Liver (tissue), 9 donors: ENCODE results near the gene OPN1MW3. TPM values are rescaled to one million over a fixed set of nuclear protein-coding genes. Genes with fewer than 3 reads are reported as not detected.

Experiments used
- DNase-seq: peaks from one replicate; pipeline ENCODE4 v3.0.0-alpha.2; 2017; ENCODE audit warnings: low spot score
- H3K27ac ChIP-seq, 2 donors: one replicate each; pipeline ENCODE4 v1.7.0; 2013; ENCODE audit warnings: inconsistent platforms in 2 of 2, low read length in 2 of 2, control low read depth in 1 of 2, low read depth in 1 of 2, mild to moderate bottlenecking in 1 of 2
- H3K27me3 ChIP-seq, 4 donors: one replicate each; pipeline versions ENCODE4 v1.6.1 to v1.7.0; 2013; ENCODE audit warnings: low read length in 3 of 4, inconsistent platforms in 1 of 4, mild to moderate bottlenecking in 1 of 4, moderate library complexity in 1 of 4; ENCODE audit not compliant: control insufficient read depth in 4 of 4, insufficient read depth in 4 of 4
- H3K36me3 ChIP-seq, 4 donors: one replicate each; pipeline versions ENCODE4 v1.6.1 to v1.7.0; 2013; ENCODE audit warnings: low read length in 3 of 4, mild to moderate bottlenecking in 3 of 4, low read depth in 1 of 4, moderate library complexity in 1 of 4; ENCODE audit not compliant: control insufficient read depth in 4 of 4, insufficient read depth in 3 of 4
- H3K4me1 ChIP-seq, 4 donors: one replicate each; pipeline versions ENCODE4 v1.6.1 to v1.7.0; 2013; ENCODE audit warnings: low read length in 3 of 4, mild to moderate bottlenecking in 3 of 4, moderate library complexity in 1 of 4; ENCODE audit not compliant: control insufficient read depth in 4 of 4, insufficient read depth in 4 of 4
- H3K4me3 ChIP-seq, 3 donors: one replicate each; pipeline versions ENCODE4 v1.6.1 to v1.7.0; 2013; ENCODE audit warnings: low read length in 3 of 3, control low read depth in 1 of 3, low read depth in 1 of 3, mild to moderate bottlenecking in 1 of 3
- H3K9ac ChIP-seq, 2 donors: one replicate each; pipeline ENCODE4 v1.7.0; 2013; ENCODE audit warnings: low read length in 2 of 2, mild to moderate bottlenecking in 2 of 2, moderate library complexity in 2 of 2, control low read depth in 1 of 2, low read depth in 1 of 2
- H3K9me3 ChIP-seq, 4 donors: one replicate each; pipeline versions ENCODE4 v1.6.1 to v1.7.0; 2013; ENCODE audit warnings: low read length in 3 of 4; ENCODE audit not compliant: control insufficient read depth in 4 of 4
- EGR1 ChIP-seq, 2 donors: IDR thresholded peaks; 2 replicates each; pipeline ENCODE4 v1.6.1; 2016 to 2018; ENCODE audit warnings: antibody characterized with exemption in 2 of 2, low read depth in 2 of 2
- FOXA1 ChIP-seq: IDR thresholded peaks from 2 replicates; pipeline ENCODE4 v1.6.1; 2016; ENCODE audit warnings: antibody characterized with exemption
- FOXA2 ChIP-seq: IDR thresholded peaks from 2 replicates; pipeline ENCODE4 v1.6.1; 2016; ENCODE audit warnings: antibody characterized with exemption
- GABPA ChIP-seq, 2 donors: IDR thresholded peaks in 1 of 2; conservative IDR thresholded peaks in 1 of 2; 2 replicates each; pipeline ENCODE4 v1.6.1; 2016; ENCODE audit warnings: antibody characterized with exemption in 2 of 2, mild to moderate bottlenecking in 1 of 2, moderate library complexity in 1 of 2
- HNF4A ChIP-seq, 2 donors: conservative IDR thresholded peaks; 2 replicates each; pipeline ENCODE4 v1.6.1; 2016; ENCODE audit warnings: antibody characterized with exemption in 2 of 2, mild to moderate bottlenecking in 2 of 2
- HNF4G ChIP-seq: IDR thresholded peaks from 2 replicates; pipeline ENCODE4 v1.6.1; 2016; ENCODE audit warnings: antibody characterized with exemption
- JUND ChIP-seq, 2 donors: IDR thresholded peaks; 2 replicates each; pipeline ENCODE4 v1.6.1; 2016; ENCODE audit warnings: antibody characterized with exemption in 2 of 2
- MAX ChIP-seq: IDR thresholded peaks from 2 replicates; pipeline ENCODE4 v1.6.1; 2016; ENCODE audit warnings: antibody characterized with exemption
- NR2F2 ChIP-seq: IDR thresholded peaks from 2 replicates; pipeline ENCODE4 v1.6.1; 2016; ENCODE audit warnings: antibody characterized with exemption
- RAD21 ChIP-seq, 2 donors: IDR thresholded peaks; 2 replicates each; pipeline ENCODE4 v1.6.1; 2016; ENCODE audit warnings: antibody characterized with exemption in 2 of 2, mild to moderate bottlenecking in 2 of 2
- REST ChIP-seq: IDR thresholded peaks from 2 replicates; pipeline ENCODE4 v1.6.1; 2016; ENCODE audit warnings: antibody characterized with exemption, mild to moderate bottlenecking
- RXRA ChIP-seq, 2 donors: IDR thresholded peaks; 2 replicates each; pipeline ENCODE4 v1.6.1; 2017 to 2018; ENCODE audit warnings: antibody characterized with exemption in 2 of 2, mild to moderate bottlenecking in 1 of 2
- SP1 ChIP-seq: IDR thresholded peaks from 2 replicates; pipeline ENCODE4 v1.6.1; 2018; ENCODE audit warnings: antibody characterized with exemption, mild to moderate bottlenecking
- TAF1 ChIP-seq: conservative IDR thresholded peaks from 2 replicates; pipeline ENCODE4 v1.6.1; 2016; ENCODE audit warnings: antibody characterized with exemption, mild to moderate bottlenecking
- YY1 ChIP-seq: IDR thresholded peaks from 2 replicates; pipeline ENCODE4 v1.6.1; 2016; ENCODE audit warnings: antibody characterized with exemption, mild to moderate bottlenecking
- ZBTB33 ChIP-seq: IDR thresholded peaks from 2 replicates; pipeline ENCODE4 v1.6.1; 2016; ENCODE audit warnings: antibody characterized with exemption
- WGBS: extraction: QIAGEN DNeasy Blood & Tissue Kit; methylation state at CpG from one replicate; pipeline ENCODE4 v1.1.7; 2013; 5-methylcytosine and 5-hydroxymethylcytosine counted together
- polyA plus RNA-seq, 2 donors: library from polyadenylated mRNA; stranded (reverse) in 1 of 2; unstranded in 1 of 2; fragments of 200-250 nt in 1 of 2; fragments of >200 nt in 1 of 2; fragmentation: Nextera tagmentation in 1 of 2; extraction: Ambion mirVana in 1 of 2; gene quantifications; one replicate each; pipeline versions ENCODE4 v1.2.1 to v1.2.3, GENCODE V29; 2013 to 2015
- total RNA-seq, 2 donors: library from RNA; depleted of rRNA; stranded (reverse); fragments of >200 nt; gene quantifications; one replicate each; pipeline ENCODE4 v1.2.3, GENCODE V29; 2014
- TF ChIP-seq, protein P1 (sequence below): IDR thresholded peaks from 2 replicates; pipeline ENCODE4 v1.6.1; 2016; ENCODE audit warnings: antibody characterized with exemption
- TF ChIP-seq, protein P2 (sequence below): fragments of 150-350 bp; IDR thresholded peaks from 2 replicates; pipeline ENCODE4 v1.5.1; 2017; ENCODE audit warnings: improper control_type of control experiment, low read depth, low read length; ENCODE audit not compliant: missing input control
- donor health status: healthy.
- donor health status: healthy.
- donor health status: healthy.
- donor health status: healthy.
- donor health status: healthy.

Gene OPN1MW3
- total and polyA plus RNA-seq, 4 donors: not detected

GRCh38 chrX:154295664-154296310 lies 38.4 kb downstream of the OPN1MW3 start, which contains the start of gene TKTL1:
TSS of gene TKTL1 (plus strand) at chrX:154295795. CDS start at chrX:154295860, 65 bp downstream.
- Histone ChIP-seq H3K9ac (no peak within 1 kb of the TSS), H3K36me3 (no peaks in the 10 kb centered on the region), H3K4me3 (no peak within 1 kb of the TSS), H3K27me3 (no peaks in the 10 kb centered on the region), H3K27ac (no peak within 1 kb of the TSS), H3K4me1 (no peaks in the 10 kb centered on the region), H3K9me3 (no peaks in the 10 kb centered on the region)
- TF ChIP-seq YY1 (no peak), REST (no peak), RXRA (IDR thresholded peaks at IDR 0.05) (no peak), MAX (no peak), JUND (IDR thresholded peaks at IDR 0.05) (no peak), FOXA2 (no peak), HNF4A (conservative IDR thresholded peaks at IDR 0.05) (no peak), SP1 (no peak), GABPA (IDR thresholded peaks at IDR 0.05 in 1 of 2, conservative IDR thresholded peaks at IDR 0.05 in 1 of 2) (no peak), RAD21 (IDR thresholded peaks at IDR 0.05) (no peak), HNF4G (no peak), EGR1 (IDR thresholded peaks at IDR 0.05; ENCODE audit: low read depth in 2 of 2) (no peak), NR2F2 (no peak)
- TF ChIP-seq, protein P1, sequence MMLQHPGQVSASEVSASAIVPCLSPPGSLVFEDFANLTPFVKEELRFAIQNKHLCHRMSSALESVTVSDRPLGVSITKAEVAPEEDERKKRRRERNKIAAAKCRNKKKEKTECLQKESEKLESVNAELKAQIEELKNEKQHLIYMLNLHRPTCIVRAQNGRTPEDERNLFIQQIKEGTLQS: no peak
- TF ChIP-seq, protein P2, sequence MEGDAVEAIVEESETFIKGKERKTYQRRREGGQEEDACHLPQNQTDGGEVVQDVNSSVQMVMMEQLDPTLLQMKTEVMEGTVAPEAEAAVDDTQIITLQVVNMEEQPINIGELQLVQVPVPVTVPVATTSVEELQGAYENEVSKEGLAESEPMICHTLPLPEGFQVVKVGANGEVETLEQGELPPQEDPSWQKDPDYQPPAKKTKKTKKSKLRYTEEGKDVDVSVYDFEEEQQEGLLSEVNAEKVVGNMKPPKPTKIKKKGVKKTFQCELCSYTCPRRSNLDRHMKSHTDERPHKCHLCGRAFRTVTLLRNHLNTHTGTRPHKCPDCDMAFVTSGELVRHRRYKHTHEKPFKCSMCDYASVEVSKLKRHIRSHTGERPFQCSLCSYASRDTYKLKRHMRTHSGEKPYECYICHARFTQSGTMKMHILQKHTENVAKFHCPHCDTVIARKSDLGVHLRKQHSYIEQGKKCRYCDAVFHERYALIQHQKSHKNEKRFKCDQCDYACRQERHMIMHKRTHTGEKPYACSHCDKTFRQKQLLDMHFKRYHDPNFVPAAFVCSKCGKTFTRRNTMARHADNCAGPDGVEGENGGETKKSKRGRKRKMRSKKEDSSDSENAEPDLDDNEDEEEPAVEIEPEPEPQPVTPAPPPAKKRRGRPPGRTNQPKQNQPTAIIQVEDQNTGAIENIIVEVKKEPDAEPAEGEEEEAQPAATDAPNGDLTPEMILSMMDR: no peak
- DNase-seq: no peak
- WGBS: 97% methylated on average over 37 of the region's 37 CpGs

GRCh38 chrX:154296731-154297130 lies 39.3 kb downstream of the OPN1MW3 start:
- no peaks in the 10 kb centered on the region for H3K4me1 ChIP-seq
- H3K9me3 ChIP-seq: no peaks in the 10 kb centered on the region
- 93% methylated on average over 18 of the region's 18 CpGs for WGBS
- H3K27ac ChIP-seq: no peak overlapping the region
- H3K9ac ChIP-seq: no peak overlapping the region
- no peaks in the 10 kb centered on the region for H3K27me3 ChIP-seq
- no peak for DNase-seq
- no peak overlapping the region for H3K4me3 ChIP-seq
- H3K36me3 ChIP-seq: no peaks in the 10 kb centered on the region
- no peak for TF ChIP-seq HNF4A (conservative IDR thresholded peaks at IDR 0.05)
- no peak for TF ChIP-seq FOXA2
- TF ChIP-seq ZBTB33: no peak
- TF ChIP-seq JUND (IDR thresholded peaks at IDR 0.05): no peak
- no peak for TF ChIP-seq TAF1
- TF ChIP-seq MAX: no peak
- no peak for TF ChIP-seq GABPA (IDR thresholded peaks at IDR 0.05 in 1 of 2, conservative IDR thresholded peaks at IDR 0.05 in 1 of 2)
- TF ChIP-seq FOXA1: no peak
- no peak for TF ChIP-seq NR2F2
- no peak for TF ChIP-seq RXRA (IDR thresholded peaks at IDR 0.05)
- TF ChIP-seq, protein P2: no peak
- no peak for TF ChIP-seq SP1
